H9 (cell line): ENCODE measurements around the gene TSNAX. TPM values are rescaled to one million over a fixed set of nuclear protein-coding genes. Genes with fewer than 3 reads are reported as not detected.

Source experiments
- DNase-seq: peaks from one replicate; pipeline ENCODE4 v3.0.0-alpha.2; 2017
- H2AFZ ChIP-seq: one replicate; pipeline ENCODE4 v1.6.1; 2013; ENCODE audit warnings: mild to moderate bottlenecking, low read length, control low read depth, moderate library complexity
- H2AK5ac ChIP-seq: 2 replicates; pipeline ENCODE4 v1.6.1; 2013; ENCODE audit warnings: low read length, control low read depth, mixed read lengths; ENCODE audit not compliant: insufficient read length
- H2BK120ac ChIP-seq: one replicate; pipeline ENCODE4 v1.6.1; 2013; ENCODE audit warnings: low read depth, mild to moderate bottlenecking, low read length, control low read depth, inconsistent platforms; ENCODE audit not compliant: poor library complexity, severe bottlenecking
- H2BK12ac ChIP-seq: 2 replicates; pipeline ENCODE4 v1.6.1; 2013; ENCODE audit warnings: low read length, control low read depth, mixed read lengths, low read depth; ENCODE audit not compliant: insufficient read length
- H2BK15ac ChIP-seq: 2 replicates; pipeline ENCODE4 v1.6.1; 2013; ENCODE audit warnings: low read depth, low read length, control low read depth
- H2BK20ac ChIP-seq: one replicate; pipeline ENCODE4 v1.6.1; 2013; ENCODE audit warnings: low read depth, mild to moderate bottlenecking, low read length, control low read depth, inconsistent platforms; ENCODE audit not compliant: poor library complexity, severe bottlenecking
- H2BK5ac ChIP-seq: 2 replicates; pipeline ENCODE4 v1.6.1; 2013; ENCODE audit warnings: low read length, control low read depth, mixed read lengths; ENCODE audit not compliant: insufficient read length
- H3K14ac ChIP-seq: 2 replicates; pipeline ENCODE4 v1.6.1; 2013; ENCODE audit warnings: low read length, control low read depth; ENCODE audit not compliant: insufficient read depth
- H3K18ac ChIP-seq: 2 replicates; pipeline ENCODE4 v1.6.1; 2013; ENCODE audit warnings: low read depth, mild to moderate bottlenecking, mixed read lengths, low read length, control low read depth; ENCODE audit not compliant: insufficient read length
- H3K23ac ChIP-seq: 2 replicates; pipeline ENCODE4 v1.6.1; 2013; ENCODE audit warnings: low read length, control low read depth, mixed read lengths, low read depth; ENCODE audit not compliant: insufficient read length
- H3K23me2 ChIP-seq: 2 replicates; pipeline ENCODE4 v1.6.1; 2013; ENCODE audit warnings: low read depth, mild to moderate bottlenecking, mixed read lengths, low read length, control low read depth; ENCODE audit not compliant: insufficient read length, poor library complexity, severe bottlenecking
- H3K27ac ChIP-seq: 2 replicates; pipeline ENCODE4 v1.5.1; 2013; ENCODE audit warnings: low read length, control low read depth, mixed read lengths, low read depth; ENCODE audit not compliant: insufficient read length
- H3K27me3 ChIP-seq: 2 replicates; pipeline ENCODE4 v1.6.1; 2013; ENCODE audit warnings: low read length, control low read depth, inconsistent platforms; ENCODE audit not compliant: insufficient read depth
- H3K4ac ChIP-seq: 2 replicates; pipeline ENCODE4 v1.6.1; 2013; ENCODE audit warnings: low read depth, mild to moderate bottlenecking, control low read depth, inconsistent platforms, low read length, moderate library complexity
- H3K4me1 ChIP-seq: 2 replicates; pipeline ENCODE4 v1.6.1; 2013; ENCODE audit warnings: low read length, control low read depth, inconsistent platforms; ENCODE audit not compliant: insufficient read depth
- H3K4me2 ChIP-seq: 2 replicates; pipeline ENCODE4 v1.6.1; 2013; ENCODE audit warnings: low read length, control low read depth, mixed read lengths; ENCODE audit not compliant: insufficient read length, insufficient read depth
- H3K56ac ChIP-seq: 2 replicates; pipeline ENCODE4 v1.6.1; 2013; ENCODE audit warnings: low read depth, mild to moderate bottlenecking, mixed read lengths, low read length, control low read depth; ENCODE audit not compliant: insufficient read length
- H3K79me1 ChIP-seq: 2 replicates; pipeline ENCODE4 v1.6.1; 2013; ENCODE audit warnings: low read depth, mild to moderate bottlenecking, moderate library complexity, low read length, control low read depth, inconsistent platforms; ENCODE audit not compliant: insufficient read depth, poor library complexity, severe bottlenecking
- H3K79me2 ChIP-seq: 2 replicates; pipeline ENCODE4 v1.6.1; 2013; ENCODE audit warnings: low read length, control low read depth, inconsistent platforms; ENCODE audit not compliant: insufficient read depth
- H3K9ac ChIP-seq: 2 replicates; pipeline ENCODE4 v1.6.1; 2013; ENCODE audit warnings: low read length, control low read depth, mixed read lengths; ENCODE audit not compliant: insufficient read length; ENCODE audit errors: extremely low read depth
- H3K9me3 ChIP-seq: one replicate; pipeline ENCODE4 v1.6.1; 2013; ENCODE audit warnings: low read depth, low read length, inconsistent platforms; ENCODE audit not compliant: control insufficient read depth
- H3T11ph ChIP-seq: one replicate; pipeline ENCODE4 v1.6.1; 2013; ENCODE audit warnings: mild to moderate bottlenecking, low read length, control low read depth, inconsistent platforms
- H4K20me1 ChIP-seq: one replicate; pipeline ENCODE4 v1.6.1; 2013; ENCODE audit not compliant: control insufficient read depth, insufficient read length, insufficient read depth
- H4K5ac ChIP-seq: 2 replicates; pipeline ENCODE4 v1.6.1; 2013; ENCODE audit warnings: low read depth, mild to moderate bottlenecking, mixed read lengths, low read length, control low read depth; ENCODE audit not compliant: insufficient read length
- H4K8ac ChIP-seq: replicated peaks from 2 replicates; pipeline ENCODE4 v1.6.1; 2013; ENCODE audit warnings: low read length, control low read depth, mixed read lengths, low read depth; ENCODE audit not compliant: insufficient read length
- H4K91ac ChIP-seq: 2 replicates; pipeline ENCODE4 v1.6.1; 2013; ENCODE audit warnings: low read depth, mild to moderate bottlenecking, moderate library complexity, mixed read lengths, low read length, control low read depth; ENCODE audit not compliant: insufficient read length
- H3K27ac Mint-ChIP-seq, 3 experiments: 2 replicates in 2 of 3; 3 replicates in 1 of 3; pipeline ENCODE4 v1.8.0; 2020 to 2021; ENCODE audit warnings: mixed read lengths in 3 of 3, mild to moderate bottlenecking in 1 of 3, moderate library complexity in 1 of 3
- H3K27me3 Mint-ChIP-seq: 2 replicates; pipeline ENCODE4 v1.8.0; 2021; ENCODE audit warnings: low read depth, mild to moderate bottlenecking, moderate library complexity, mixed read lengths
- H3K36me3 Mint-ChIP-seq, 3 experiments: 2 replicates in 2 of 3; 3 replicates in 1 of 3; pipeline ENCODE4 v1.8.0; 2020 to 2021; ENCODE audit warnings: low read depth in 3 of 3, mixed read lengths in 3 of 3; ENCODE audit not compliant: insufficient read depth in 1 of 3
- H3K4me1 Mint-ChIP-seq, 2 experiments: 2 replicates each; pipeline ENCODE4 v1.8.0; 2020; ENCODE audit warnings: mixed read lengths in 2 of 2
- H3K4me3 Mint-ChIP-seq, 2 experiments: 2 replicates in 1 of 2; 3 replicates in 1 of 2; pipeline ENCODE4 v1.8.0; 2020 to 2021; ENCODE audit warnings: mild to moderate bottlenecking in 2 of 2, mixed read lengths in 2 of 2, moderate library complexity in 1 of 2
- H3K9me3 Mint-ChIP-seq, 2 experiments: 2 replicates in 1 of 2; 3 replicates in 1 of 2; pipeline ENCODE4 v1.8.0; 2020; ENCODE audit warnings: mild to moderate bottlenecking in 2 of 2, mixed read lengths in 2 of 2, moderate library complexity in 1 of 2
- CTCF ChIP-seq: fragments of 200-600 bp; sonication (generic); conservative IDR thresholded peaks from 3 replicates; pipeline ENCODE4 v1.8.0; 2021; ENCODE audit warnings: antibody characterized with exemption, mild to moderate bottlenecking
- WGBS: extraction: QIAGEN DNeasy Blood & Tissue Kit; methylation state at CpG from one replicate; pipeline ENCODE4 v1.1.7; 2013; ENCODE audit warnings: missing lambda C conversion rate, low lambda C conversion rate, mixed read lengths; ENCODE audit not compliant: insufficient read length; ENCODE audit errors: extremely low coverage; 5-methylcytosine and 5-hydroxymethylcytosine counted together
- total RNA-seq: library from RNA; stranded (reverse); gene quantifications from 2 replicates; pipeline ENCODE4 v1.2.1, GENCODE V29; 2021

The TSNAX gene
- total RNA-seq, 1 experiment from 2014 or later = 39.9 TPM

- H3K4me2 ChIP-seq = no peak overlapping the region
- no peaks in the 10 kb centered on the region for H3K79me2 ChIP-seq
- H3K4ac ChIP-seq = no peak overlapping the region
- no peaks in the 10 kb centered on the region for H3K9me3 Mint-ChIP-seq
- no peak for DNase-seq
- no peak overlapping the region for H2BK20ac ChIP-seq
- H3K4me3 Mint-ChIP-seq = no peak overlapping the region
- H3K79me1 ChIP-seq = no peaks in the 10 kb centered on the region
- H3K27ac Mint-ChIP-seq = no peak overlapping the region
- H3K4me1 Mint-ChIP-seq = no peaks in the 10 kb centered on the region
- no peaks in the 10 kb centered on the region for H3K23me2 ChIP-seq
- no peak overlapping the region for H3T11ph ChIP-seq
- no CpG with 5 or more reads among the region's 3 CpGs for WGBS
- H2BK120ac ChIP-seq = no peak overlapping the region
- H2BK12ac ChIP-seq = no peak overlapping the region
- no peak overlapping the region for H2BK5ac ChIP-seq
- no peak overlapping the region for H3K9ac ChIP-seq
- H3K18ac ChIP-seq = no peak overlapping the region
- H3K14ac ChIP-seq = no peak overlapping the region
- H3K56ac ChIP-seq = no peak overlapping the region
- H3K23ac ChIP-seq = no peak overlapping the region
- no peak for TF ChIP-seq CTCF
- H3K27me3 Mint-ChIP-seq = no peaks in the 10 kb centered on the region
- H4K91ac ChIP-seq = no peak overlapping the region
- no peak overlapping the region for H4K5ac ChIP-seq
- H3K9me3 ChIP-seq = no peaks in the 10 kb centered on the region
- no peaks in the 10 kb centered on the region for H3K27me3 ChIP-seq
- no peaks in the 10 kb centered on the region for H4K20me1 ChIP-seq
- H2AFZ ChIP-seq = no peak overlapping the region
- no peak overlapping the region for H2BK15ac ChIP-seq
- H4K8ac ChIP-seq = no peak overlapping the region
- no peaks in the 10 kb centered on the region for H3K36me3 Mint-ChIP-seq
- H3K4me1 ChIP-seq = no peaks in the 10 kb centered on the region
- no peak overlapping the region for H2AK5ac ChIP-seq
- no peak overlapping the region for H3K27ac ChIP-seq
Observed at GRCh38 chr1:231584117-231584516, 55.6 kb downstream of the TSNAX start.
